ENCODE measurements around the gene IDH3A. TPM values are rescaled to one million over a fixed set of nuclear protein-coding genes. Genes with fewer than 3 reads are reported as not detected.

IDH3A gene
- 33.9 and 81.9 TPM in 2 replicates for total RNA-seq

DNA sequence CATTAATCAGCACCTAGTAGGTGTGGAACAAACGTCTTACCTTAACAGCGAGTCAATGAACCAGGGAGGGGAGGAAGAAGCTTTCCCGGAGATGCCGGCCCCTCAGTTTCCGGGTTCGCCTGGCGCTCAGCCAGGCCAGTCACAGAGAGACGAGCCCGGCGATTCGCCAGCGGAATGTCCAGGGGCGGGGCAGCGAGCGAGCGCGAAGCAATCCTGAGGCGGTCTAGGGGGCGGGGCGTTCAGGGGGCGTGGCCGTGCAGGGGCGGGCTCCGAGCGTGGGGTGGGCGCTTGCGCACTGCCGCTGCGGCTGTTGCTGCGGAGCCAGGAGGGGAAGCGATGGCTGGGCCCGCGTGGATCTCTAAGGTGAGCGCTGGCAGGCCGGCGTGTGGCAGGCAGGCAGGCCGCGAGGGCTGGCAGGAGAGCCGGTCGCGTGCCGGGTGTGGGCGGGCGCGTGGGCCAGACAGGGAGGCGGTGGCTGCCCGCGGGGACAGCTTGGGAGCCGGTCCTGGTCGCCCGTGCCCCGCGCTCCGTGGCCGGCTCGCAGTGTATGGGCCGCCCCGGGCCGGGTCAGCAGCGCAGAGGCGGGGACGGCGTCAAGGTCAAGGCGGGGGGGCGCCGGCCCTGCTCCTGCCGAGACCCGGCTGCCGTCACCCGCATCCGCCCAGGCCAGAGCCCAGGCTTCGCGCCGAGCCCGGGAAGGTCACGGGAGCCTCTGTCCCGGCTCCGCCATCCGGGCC, at the start of gene IDH3A:
Gene IDH3A (plus strand): TSS at position 295 of the 737 bp plus-strand sequence. CDS start 42 bp downstream, at position 337.
- DNase-seq (ENCODE audit: low read depth, low spot score), result peak; percentile 78

- no peak for DNase-seq (ENCODE audit: low read depth, low spot score)
Measured at GRCh38 chr15:78100886-78101285, 48.3 kb upstream of the IDH3A start.

DNA sequence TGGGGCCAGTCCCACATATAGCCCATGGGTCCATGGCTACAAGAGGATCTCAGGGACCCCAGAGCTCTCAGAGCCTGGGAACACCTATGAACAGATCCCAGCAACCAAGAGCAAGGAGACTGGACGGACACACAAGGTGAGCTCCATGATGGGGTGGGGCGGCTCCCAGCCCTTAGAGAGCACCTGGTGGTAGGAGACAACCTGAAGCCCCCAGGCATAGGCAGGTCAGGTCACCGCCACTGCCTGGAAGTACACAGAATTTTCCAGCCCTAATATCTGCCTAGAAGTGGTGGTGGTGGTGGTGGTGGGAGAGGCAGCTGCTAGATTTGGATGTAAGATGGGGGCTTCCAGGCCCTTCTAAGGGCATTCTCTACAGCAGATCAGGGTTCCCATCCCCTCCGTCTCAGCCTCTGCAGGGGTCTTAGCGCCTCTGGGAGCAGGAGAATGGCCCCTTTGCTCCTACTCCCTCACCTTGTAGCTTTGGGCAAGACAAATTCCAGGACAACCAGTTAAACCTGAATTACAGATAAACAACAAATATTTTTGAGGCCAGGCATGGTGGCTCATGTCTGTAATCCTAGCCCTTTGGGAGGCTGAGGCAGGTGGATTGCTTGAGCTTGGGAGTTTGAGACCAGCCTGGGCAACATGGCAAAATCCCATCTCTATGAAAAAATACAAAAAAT, 47.6 kb upstream of the IDH3A start:
- no peak for DNase-seq (ENCODE audit: low read depth, low spot score)

GRCh38 chr15:78102211-78102610, 47.0 kb upstream of the IDH3A start:
- no peak for DNase-seq (ENCODE audit: low read depth, low spot score)

GRCh38 chr15:78102741-78103140, 46.4 kb upstream of the IDH3A start:
- DNase-seq (ENCODE audit: low read depth, low spot score), result no peak

- DNase-seq (ENCODE audit: low read depth, low spot score), result no peak
Measured at GRCh38 chr15:78103406-78104118, 45.6 kb upstream of the IDH3A start.

DNA sequence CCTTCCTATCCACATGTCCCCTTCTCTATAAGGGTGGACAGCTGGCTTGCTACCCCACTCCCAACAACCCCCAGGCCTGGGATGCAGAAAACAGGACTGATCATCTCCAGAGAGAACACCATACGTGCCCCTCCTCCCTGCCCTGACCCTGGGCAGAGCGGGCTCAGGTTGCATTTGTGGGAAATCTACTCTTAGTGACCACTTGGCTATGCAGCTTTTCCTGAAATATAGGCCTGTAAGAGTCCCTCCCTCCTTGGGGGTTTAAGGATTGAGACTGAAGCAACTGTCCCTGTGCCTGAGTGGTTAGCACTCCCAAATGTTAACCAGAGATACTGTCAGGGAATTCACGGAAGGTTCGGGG, 45.1 kb upstream of the IDH3A start:
- no peak for DNase-seq (ENCODE audit: low read depth, low spot score)

GRCh38 chr15:78104566-78105475, 44.3 kb upstream of the IDH3A start:
- no peak for DNase-seq (ENCODE audit: low read depth, low spot score)

- DNase-seq (ENCODE audit: low read depth, low spot score), result no peak
Measured at GRCh38 chr15:78105476-78106241, 43.5 kb upstream of the IDH3A start.

GRCh38 chr15:78107471-78107870, 41.7 kb upstream of the IDH3A start:
- DNase-seq (ENCODE audit: low read depth, low spot score), result no peak

DNA sequence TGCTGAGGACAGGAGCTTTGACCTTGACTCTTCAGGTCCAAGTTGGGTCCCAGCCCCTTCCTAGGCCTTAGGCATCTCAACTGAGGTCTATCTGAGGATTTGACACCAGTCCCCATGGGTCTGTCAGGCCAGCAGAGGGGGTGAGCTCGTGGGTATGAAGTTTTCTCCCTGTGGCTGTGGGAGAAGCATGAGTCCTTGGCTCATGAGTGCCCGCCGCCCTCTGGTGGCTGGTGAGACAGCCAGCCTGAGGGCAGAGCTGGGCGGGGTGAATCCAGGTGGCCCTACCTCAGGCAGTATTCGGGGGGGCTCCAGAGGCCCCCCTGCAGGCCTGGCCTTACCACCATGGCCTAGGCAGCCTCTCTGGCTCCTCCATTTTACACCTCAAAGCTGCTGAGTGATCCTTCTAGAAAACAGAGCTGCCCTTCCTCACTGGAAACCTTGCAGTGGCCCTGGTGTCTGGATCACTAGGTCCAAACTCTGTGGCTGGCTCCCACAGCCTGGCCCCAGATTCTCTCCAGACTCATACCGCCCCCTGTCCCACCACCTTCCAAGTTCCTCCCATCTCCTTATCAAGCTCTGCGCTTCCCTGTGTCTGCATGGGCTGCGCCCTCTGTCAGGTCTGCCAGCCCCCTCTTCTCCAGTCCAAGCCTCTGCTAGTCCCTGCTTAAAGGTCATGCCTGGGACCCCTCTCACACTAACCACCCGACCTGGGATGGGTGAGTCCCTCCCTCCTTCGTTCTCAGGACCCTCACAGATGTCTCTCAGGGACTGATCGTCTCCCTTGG, 40.7 kb upstream of the IDH3A start:
- peak; percentile 69 for DNase-seq (ENCODE audit: low read depth, low spot score)

DNA sequence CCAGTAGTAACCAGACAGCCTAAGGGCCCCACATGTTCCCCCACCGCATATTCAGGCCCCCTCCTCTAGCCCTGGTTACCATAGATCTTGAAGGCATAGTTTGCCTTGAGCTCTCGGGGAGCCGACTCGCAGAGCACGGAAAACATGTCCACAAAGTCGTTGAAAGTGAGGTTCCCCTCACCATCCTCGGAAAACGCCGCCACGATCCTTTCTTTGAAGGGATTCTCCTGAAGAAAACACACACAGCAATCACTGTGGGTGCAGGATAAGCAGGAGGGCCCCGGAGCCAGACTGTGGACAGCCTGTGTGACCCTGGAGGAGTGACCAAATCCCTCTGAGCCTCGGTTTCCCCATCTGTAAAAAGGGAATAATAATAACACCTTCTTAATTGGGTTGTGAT, 40.0 kb upstream of the IDH3A start:
- DNase-seq (ENCODE audit: low read depth, low spot score), result no peak

DNA sequence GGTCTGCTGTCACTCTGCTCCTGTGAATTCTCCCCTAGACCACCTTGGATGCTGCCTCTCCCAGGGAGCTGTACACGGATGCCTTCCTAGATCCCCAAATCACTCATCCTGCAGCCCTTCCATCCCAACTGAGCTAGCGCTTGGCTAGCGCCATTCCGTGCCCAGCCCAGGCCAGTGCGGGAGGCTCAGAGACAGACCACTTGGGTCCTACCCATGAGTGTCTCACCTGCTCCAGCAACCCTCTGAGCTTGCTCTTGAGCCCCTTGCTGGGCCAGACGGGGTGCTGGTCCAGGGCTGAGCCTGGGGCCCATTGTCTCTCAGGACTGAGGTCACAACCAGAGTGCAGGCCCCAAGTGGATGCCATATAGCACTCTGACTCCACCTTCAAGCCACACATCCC, 39.1 kb upstream of the IDH3A start:
- DNase-seq (ENCODE audit: low read depth, low spot score), result no peak

DNA sequence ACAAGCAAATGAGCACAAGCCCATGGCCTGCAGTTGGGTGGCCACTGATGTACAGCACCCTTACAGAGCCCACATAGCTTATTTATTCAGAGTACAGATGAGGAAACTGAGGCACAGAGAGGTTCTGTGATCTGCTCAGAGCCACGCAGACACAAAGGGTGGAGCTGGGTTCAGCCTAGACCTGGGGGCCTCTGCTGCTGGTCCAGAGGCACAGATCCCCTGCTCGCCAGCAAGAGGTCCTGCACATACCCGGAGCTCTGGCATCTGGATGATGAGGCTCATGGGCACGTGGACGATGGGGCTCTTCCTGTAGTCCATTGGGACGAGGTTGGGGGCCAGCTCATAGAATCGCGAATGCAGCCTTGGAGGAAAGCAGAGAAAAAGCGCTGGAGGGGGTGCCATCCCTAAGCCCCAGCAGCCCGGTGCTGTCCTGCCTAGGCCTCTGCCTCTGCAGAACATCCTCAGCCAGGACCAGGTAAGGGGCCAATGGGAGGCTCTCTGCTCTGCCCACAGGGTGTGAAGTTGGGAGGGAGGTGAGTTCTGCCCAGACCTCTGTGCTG, 38.2 kb upstream of the IDH3A start:
- DNase-seq (ENCODE audit: low read depth, low spot score), result no peak

DNA sequence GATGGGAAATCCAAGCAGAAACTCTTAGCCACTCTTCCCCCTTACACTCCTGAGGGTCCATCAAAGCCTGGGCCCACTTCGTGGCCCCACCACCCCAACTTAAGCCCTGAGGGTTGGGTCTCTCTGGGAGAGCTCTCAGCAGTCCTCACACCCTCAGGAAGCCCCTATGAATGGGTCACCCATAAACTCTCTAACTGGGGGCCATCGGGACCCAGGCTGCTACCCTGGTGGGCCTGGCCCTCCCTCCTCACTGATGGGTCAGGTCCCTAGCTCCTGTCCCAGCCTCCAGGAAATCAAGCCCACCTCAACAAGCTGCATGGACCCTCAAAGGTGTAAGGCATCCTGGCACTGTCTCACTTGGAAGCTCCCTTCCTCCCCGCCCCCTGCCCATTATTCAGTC, 37.4 kb upstream of the IDH3A start:
- DNase-seq (ENCODE audit: low read depth, low spot score), result no peak

DNA sequence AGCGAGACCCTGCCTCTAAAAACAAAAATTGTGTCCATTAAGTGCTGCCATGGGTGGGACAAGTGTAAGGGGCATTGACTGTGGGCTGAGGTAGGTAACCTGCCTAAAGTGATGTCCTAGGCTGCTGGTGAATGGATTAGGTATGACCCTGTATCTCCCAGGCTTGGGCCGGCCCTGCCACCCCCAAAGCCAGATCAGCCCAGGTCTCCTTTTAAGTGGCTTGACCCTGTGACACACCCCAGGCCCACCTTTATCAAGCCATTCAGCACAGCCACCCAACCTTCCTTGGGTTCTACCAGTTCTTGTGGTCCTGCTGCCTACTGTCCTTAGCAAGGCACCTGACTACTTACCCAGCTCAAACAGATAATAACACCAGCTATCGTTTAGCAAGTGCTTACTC, 36.6 kb upstream of the IDH3A start:
- no peak for DNase-seq (ENCODE audit: low read depth, low spot score)

GRCh38 chr15:78120523-78120922, 28.6 kb upstream of the IDH3A start:
- DNase-seq (ENCODE audit: low read depth, low spot score), result no peak

DNA sequence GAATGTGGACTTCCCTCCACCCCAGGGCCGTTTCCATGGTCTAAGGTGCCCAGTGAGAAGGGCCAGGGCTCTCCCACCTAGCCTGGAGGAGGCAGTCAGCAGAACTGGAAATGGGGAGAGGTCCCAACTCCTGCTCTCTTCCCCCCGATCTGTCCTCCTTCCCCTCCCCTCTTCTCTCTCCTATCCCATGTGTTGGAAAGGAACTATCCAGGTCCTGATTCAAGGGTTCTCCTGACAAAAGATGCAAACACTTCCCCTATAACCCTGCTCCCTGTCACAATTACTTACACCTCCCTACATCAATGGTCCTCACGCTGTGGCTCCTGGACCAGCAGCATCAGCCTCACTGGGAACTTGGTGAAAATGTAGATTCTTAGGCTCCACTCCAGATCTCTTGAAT, 23.9 kb upstream of the IDH3A start:
- DNase-seq (ENCODE audit: low read depth, low spot score), result no peak

DNA sequence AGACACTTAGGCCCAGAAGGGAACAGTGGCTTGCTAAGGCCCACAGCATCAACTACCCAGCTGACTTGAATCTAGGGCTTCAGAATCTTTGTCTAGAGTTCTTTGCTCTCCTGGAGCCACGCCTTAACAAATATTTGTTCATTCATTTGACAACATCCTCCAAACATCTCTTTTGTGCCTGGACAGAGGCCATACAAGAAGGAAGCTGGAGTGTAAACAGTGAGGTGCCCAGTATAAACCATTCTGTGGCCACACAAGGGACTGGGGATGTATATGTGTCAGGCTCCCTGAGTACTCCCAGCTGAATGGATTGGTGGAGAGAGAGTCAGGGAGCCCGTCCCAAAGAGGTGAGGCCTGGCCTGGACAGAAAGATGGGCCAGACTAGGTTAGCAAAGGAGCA, 21.3 kb upstream of the IDH3A start:
- no peak for DNase-seq (ENCODE audit: low read depth, low spot score)
